ENCODE data around the gene DEGS1. TPM values are rescaled to one million over a fixed set of nuclear protein-coding genes. Genes with fewer than 3 reads are reported as not detected.

The DEGS1 gene
- total RNA-seq, 1 donor from 2014 or later = 42.2 TPM

GRCh38 chr1:224185208-224185607, 2.2 kb downstream of the DEGS1 start:
- Histone ChIP-seq H3K4me1 (peaks cover 47% of the 10 kb centered on the region), H3K4me3 (peak overlapping the region; percentile 98), H3K36me3 (peaks cover 7% of the 10 kb centered on the region), H3K27ac (replicated peaks) (peak overlapping the region; percentile 7), H3K27me3 (ENCODE audit: low read depth) (no peaks in the 10 kb centered on the region), H3K9me3 (replicated peaks) (no peaks in the 10 kb centered on the region)
- no peak for TF ChIP-seq CTCF (IDR thresholded peaks at IDR 0.05; ENCODE audit: borderline replicate concordance)
- intact Hi-C loops (cut with micrococcal nuclease) = no loop called here
- no peak for DNase-seq

DNA sequence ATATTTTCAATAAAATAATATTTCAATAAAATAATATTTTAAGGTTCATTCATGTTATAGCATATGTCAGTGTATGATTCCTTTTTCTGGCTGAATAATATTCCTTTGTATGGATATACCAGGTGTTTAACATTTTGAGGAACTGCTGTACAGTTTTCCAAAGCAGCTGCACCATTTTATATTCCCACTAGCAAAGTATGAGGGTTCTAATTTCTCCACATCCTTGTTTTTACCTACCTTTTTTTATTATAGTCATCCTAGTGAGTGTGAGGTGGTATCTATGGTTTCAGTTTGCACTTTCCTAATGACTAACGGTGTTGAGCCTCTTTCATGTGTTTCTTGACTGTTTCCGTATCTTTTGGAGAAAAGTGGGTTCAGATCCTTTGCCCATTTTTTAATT, 5.2 kb downstream of the DEGS1 start:
- no peak for DNase-seq
- intact Hi-C loops (cut with micrococcal nuclease) = no loop called here
- no peak for TF ChIP-seq CTCF (IDR thresholded peaks at IDR 0.05; ENCODE audit: borderline replicate concordance)
- no peak overlapping the region for H3K4me3 ChIP-seq
- H3K27ac ChIP-seq (replicated peaks) = no peak overlapping the region
- no peaks in the 10 kb centered on the region for H3K9me3 ChIP-seq (replicated peaks)
- H3K36me3 ChIP-seq = peaks cover 35% of the 10 kb centered on the region
- no peaks in the 10 kb centered on the region for H3K27me3 ChIP-seq (ENCODE audit: low read depth)
- peaks cover 37% of the 10 kb centered on the region for H3K4me1 ChIP-seq

DNA sequence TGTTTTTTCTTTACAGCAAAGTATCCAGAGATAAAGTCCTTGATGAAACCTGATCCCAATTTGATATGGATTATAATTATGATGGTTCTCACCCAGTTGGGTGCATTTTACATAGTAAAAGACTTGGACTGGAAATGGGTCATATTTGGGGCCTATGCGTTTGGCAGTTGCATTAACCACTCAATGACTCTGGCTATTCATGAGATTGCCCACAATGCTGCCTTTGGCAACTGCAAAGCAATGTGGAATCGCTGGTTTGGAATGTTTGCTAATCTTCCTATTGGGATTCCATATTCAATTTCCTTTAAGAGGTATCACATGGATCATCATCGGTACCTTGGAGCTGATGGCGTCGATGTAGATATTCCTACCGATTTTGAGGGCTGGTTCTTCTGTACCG, 6.5 kb downstream of the DEGS1 start:
- H3K4me3 ChIP-seq = no peak overlapping the region
- no peak for TF ChIP-seq CTCF (IDR thresholded peaks at IDR 0.05; ENCODE audit: borderline replicate concordance)
- no peaks in the 10 kb centered on the region for H3K9me3 ChIP-seq (replicated peaks)
- intact Hi-C loops (cut with micrococcal nuclease) = no loop called here
- H3K27me3 ChIP-seq (ENCODE audit: low read depth) = no peaks in the 10 kb centered on the region
- no peak for DNase-seq
- peaks cover 47% of the 10 kb centered on the region for H3K36me3 ChIP-seq
- H3K27ac ChIP-seq (replicated peaks) = no peak overlapping the region
- peaks cover 25% of the 10 kb centered on the region for H3K4me1 ChIP-seq

GRCh38 chr1:224192082-224192788, 9.2 kb downstream of the DEGS1 start:
- Histone ChIP-seq H3K36me3 (peaks cover 47% of the 10 kb centered on the region), H3K27ac (replicated peaks) (no peak overlapping the region), H3K27me3 (ENCODE audit: low read depth) (no peaks in the 10 kb centered on the region), H3K4me1 (no peaks in the 10 kb centered on the region), H3K4me3 (no peak overlapping the region), H3K9me3 (replicated peaks) (no peaks in the 10 kb centered on the region)
- no peak for TF ChIP-seq CTCF (IDR thresholded peaks at IDR 0.05; ENCODE audit: borderline replicate concordance)
- intact Hi-C loops (cut with micrococcal nuclease) = no loop called here
- DNase-seq = no peak

DNA sequence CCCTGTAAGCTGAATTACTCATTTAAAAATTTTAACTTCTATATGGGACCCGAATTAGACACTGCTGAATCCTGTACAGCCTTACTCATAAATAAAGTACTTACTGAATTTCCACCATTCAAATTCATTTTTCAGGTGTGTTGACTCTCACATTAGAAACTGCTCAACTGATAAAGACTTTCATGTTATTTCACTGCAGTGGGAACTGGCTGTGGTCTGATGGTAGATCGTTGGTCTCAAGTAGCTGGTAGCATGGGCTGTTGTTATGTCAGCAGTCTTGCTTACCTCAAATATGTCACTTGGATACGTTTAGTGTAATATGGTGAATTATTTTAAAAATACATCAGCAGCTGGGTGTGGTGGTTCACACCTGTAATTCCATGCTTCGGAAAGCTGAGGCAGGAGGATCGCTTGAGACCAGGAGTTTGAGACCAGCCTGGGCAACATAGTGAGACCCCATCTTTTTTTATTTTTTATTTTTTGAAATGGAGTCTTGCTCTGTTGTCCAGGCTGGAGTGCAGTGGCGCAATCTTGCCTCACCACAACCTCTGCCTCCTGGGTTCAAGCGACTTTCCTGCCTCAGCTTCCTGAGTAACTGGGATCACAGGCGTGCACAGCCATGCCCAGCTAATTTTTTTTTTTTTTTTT, 10.4 kb downstream of the DEGS1 start:
- TF ChIP-seq CTCF (IDR thresholded peaks at IDR 0.05; ENCODE audit: borderline replicate concordance) = no peak
- intact Hi-C loops (cut with micrococcal nuclease) = no loop called here
- H3K4me3 ChIP-seq = no peak overlapping the region
- H3K4me1 ChIP-seq = no peaks in the 10 kb centered on the region
- DNase-seq = no peak
- H3K27ac ChIP-seq (replicated peaks) = no peak overlapping the region
- peaks cover 47% of the 10 kb centered on the region for H3K36me3 ChIP-seq
- H3K27me3 ChIP-seq (ENCODE audit: low read depth) = no peaks in the 10 kb centered on the region
- no peaks in the 10 kb centered on the region for H3K9me3 ChIP-seq (replicated peaks)

Measured in left ventricle myocardium inferior (tissue), 1 donor.